Naive B cell (primary cell): Measurements from ENCODE around the gene FAM219B. TPM values are rescaled to one million over a fixed set of nuclear protein-coding genes. Genes with fewer than 3 reads are reported as not detected.
"Not testable (repeated sequence)": the region's sequence is repeated elsewhere in the genome, so short reads cannot be mapped to it uniquely, and the experiment has no call there.

Experiments used
- ATAC-seq, 2 donors: fragments of 150-1000 bp; cut with Tn5 transposase; 2 replicates each; pipeline ENCODE4 v1.10.0; 2021; ENCODE audit warnings: low read depth in 2 of 2, mild to moderate bottlenecking in 2 of 2, moderate library complexity in 2 of 2
- DNase-seq: peaks from one replicate; pipeline ENCODE4 v3.0.0; 2022
- H3K27ac Mint-ChIP-seq, 6 donors: one replicate each; pipeline ENCODE4 v1.8.0; 2020 to 2022; ENCODE audit warnings: mild to moderate bottlenecking in 6 of 6, mixed read lengths in 6 of 6, moderate library complexity in 5 of 6, inconsistent platforms in 2 of 6
- H3K27me3 Mint-ChIP-seq, 3 donors: one replicate each; pipeline ENCODE4 v1.8.0; 2021 to 2022; ENCODE audit warnings: mixed read lengths in 3 of 3, mild to moderate bottlenecking in 1 of 3
- H3K36me3 Mint-ChIP-seq, 2 donors: one replicate each; pipeline ENCODE4 v1.8.0; 2020 to 2022; ENCODE audit warnings: mixed read lengths in 2 of 2, inconsistent platforms in 1 of 2, mild to moderate bottlenecking in 1 of 2
- H3K4me1 Mint-ChIP-seq, 3 donors: one replicate each; pipeline ENCODE4 v1.8.0; 2020 to 2022; ENCODE audit warnings: mixed read lengths in 3 of 3, inconsistent platforms in 1 of 3, mild to moderate bottlenecking in 1 of 3, moderate library complexity in 1 of 3
- H3K4me3 Mint-ChIP-seq, 8 donors: one replicate each; pipeline ENCODE4 v1.8.0; 2020 to 2022; ENCODE audit warnings: mild to moderate bottlenecking in 8 of 8, mixed read lengths in 8 of 8, moderate library complexity in 8 of 8, inconsistent platforms in 2 of 8
- H3K9me3 Mint-ChIP-seq, 7 donors: one replicate each; pipeline ENCODE4 v1.8.0; 2020 to 2022; ENCODE audit warnings: mixed read lengths in 7 of 7, mild to moderate bottlenecking in 5 of 7, inconsistent platforms in 2 of 7, moderate library complexity in 1 of 7
- polyA plus RNA-seq, 6 donors: library from polyadenylated mRNA; unstranded; fragments of 300-500 nt; fragmentation: Illumina TruSeq; gene quantifications; one replicate each; pipeline ENCODE4 v1.2.3, GENCODE V29; 2021; ENCODE audit warnings: low read depth in 6 of 6

The FAM219B gene, protein sequence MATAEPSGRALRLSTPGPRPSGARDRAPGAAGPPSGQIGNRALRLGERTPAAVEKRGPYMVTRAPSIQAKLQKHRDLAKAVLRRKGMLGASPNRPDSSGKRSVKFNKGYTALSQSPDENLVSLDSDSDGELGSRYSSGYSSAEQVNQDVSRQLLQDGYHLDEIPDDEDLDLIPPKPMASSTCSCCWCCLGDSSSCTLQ
- 10 to 100 TPM; 16.7 to 31.4 (median 22.2) TPM for polyA plus RNA-seq

DNA sequence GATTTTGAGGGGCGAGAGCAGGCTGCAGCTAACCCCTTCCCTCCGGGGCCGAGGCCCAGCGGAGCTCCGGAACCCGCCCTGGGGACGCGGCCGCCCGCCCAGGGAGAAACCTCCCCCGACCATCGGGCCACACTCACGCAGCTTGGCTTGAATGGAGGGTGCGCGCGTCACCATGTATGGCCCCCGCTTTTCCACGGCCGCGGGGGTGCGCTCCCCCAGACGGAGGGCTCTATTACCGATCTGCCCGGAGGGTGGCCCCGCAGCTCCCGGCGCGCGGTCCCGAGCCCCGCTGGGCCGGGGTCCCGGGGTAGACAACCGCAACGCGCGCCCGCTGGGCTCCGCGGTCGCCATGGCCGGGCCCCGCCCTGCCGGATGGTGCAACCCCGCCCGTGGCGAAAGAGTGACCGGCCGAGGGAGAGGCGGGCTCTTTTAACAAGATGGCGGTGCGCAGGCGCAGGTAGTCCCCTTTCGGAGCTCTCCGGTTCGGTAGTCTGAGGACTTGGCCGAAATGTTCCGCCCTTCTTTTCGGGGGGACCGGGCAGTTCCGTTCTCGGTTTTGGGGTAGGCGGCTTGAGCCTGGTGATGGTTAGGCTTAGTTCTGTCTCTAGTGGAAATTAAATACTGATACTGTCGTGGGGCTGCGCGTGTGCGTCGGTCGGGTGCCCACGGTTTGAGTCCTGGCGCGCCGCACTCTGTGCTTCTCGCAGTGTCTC lies at the start of gene FAM219B:
FAM219B (minus strand) TSS at position 402 of the 713 bp plus-strand sequence; CDS start at position 351, 51 bp downstream.
- Mint-ChIP-seq H3K27me3 (no peaks in the 10 kb centered on the region), H3K4me3 (peak within 1 kb of the TSS; percentile 94 to 99 (median 98)), H3K36me3 (peaks cover 0 to 5% of the 10 kb centered on the region in 2 donors), H3K9me3 (no peaks in the 10 kb centered on the region), H3K27ac (peak within 1 kb of the TSS; percentile 88 to 99 (median 96)), H3K4me1 (peaks cover 22 to 45% (median 41%) of the 10 kb centered on the region in 3 donors)
- DNase-seq, result peak; percentile 77
- ATAC-seq, result peak; percentile 86 to 88

DNA sequence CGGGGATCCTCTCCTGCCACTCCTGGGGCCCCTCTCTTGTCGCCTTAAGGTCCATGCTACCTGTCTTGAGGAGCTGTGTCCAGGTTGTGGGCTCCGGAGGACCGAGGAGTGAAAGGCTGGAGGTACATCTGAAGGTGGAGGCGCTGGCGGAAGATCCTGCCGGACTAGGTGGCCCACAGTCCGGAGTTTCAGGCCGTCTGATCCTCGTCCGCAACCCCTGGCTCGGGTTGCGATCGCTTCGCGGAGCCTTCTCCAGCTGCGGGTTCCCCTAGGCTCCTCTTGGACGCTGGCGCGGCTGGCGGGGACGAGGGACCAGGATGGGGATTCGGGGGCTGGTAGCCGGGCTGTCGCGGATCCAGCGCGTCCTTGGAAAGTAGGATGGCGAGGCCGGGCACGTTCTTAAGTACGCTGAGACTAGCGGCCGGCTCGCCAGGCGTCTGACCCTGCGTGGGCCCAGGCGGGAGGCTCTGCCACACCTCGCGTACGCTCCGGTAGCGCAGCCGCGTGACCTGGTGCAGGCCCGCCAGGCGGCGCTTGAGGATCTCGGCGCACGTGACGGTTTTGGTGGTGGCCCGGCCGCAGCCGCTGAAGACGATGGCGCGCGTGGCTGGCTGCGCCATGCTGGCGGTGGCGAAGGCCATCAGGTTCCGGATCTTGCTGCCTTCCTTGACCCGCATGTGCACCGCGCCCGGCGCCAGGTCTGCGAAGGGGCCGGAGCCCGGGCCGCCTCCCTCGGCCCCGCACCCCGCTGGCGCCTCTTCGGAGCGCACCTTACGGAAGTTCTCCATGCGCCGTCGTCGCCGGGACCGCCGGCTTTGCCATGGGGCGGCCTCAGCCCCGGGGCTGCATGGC lies 49.4 kb upstream of the FAM219B start:
- Mint-ChIP-seq H3K4me1 (peaks cover 19 to 32% (median 31%) of the 10 kb centered on the region in 3 donors), H3K27me3 (peaks cover 22 to 65% (median 40%) of the 10 kb centered on the region in 3 donors), H3K27ac (no peak overlapping the region), H3K4me3 (peak overlapping the region in 6 of 8 donors; percentile 18 to 79 (median 66)), H3K9me3 (no peaks in the 10 kb centered on the region), H3K36me3 (no peaks in the 10 kb centered on the region)
- ATAC-seq (peak; percentile 70 to 74), DNase-seq (peak; percentile 61)

DNA sequence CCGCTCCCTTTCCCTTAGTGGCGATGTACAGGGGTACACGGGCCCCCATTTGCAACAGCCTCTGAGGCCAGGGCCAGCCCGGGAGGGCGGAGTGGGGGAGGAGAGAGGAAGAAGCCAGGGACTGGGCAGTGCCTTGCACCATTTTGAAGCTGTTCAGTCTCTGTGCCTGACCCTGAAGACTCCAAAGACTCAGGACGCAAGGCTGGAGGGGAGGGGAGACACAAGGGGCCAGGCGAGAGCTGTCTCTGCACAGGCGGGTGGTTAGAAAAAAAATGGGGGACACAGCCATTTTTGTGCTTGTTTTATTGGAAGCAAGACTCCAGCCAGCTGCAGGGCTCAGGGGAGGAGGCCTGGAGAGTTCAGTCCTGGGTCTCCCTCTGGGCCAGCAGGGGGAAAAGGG lies 48.4 kb upstream of the FAM219B start:
- Mint-ChIP-seq H3K36me3 (no peaks in the 10 kb centered on the region), H3K27me3 (peaks cover 21 to 65% (median 42%) of the 10 kb centered on the region in 3 donors), H3K9me3 (no peaks in the 10 kb centered on the region), H3K4me1 (peaks cover 24 to 35% (median 35%) of the 10 kb centered on the region in 3 donors), H3K4me3 (peak overlapping the region; percentile 18 to 79 (median 66)), H3K27ac (no peak overlapping the region)
- DNase-seq (no peak), ATAC-seq (no peak)

DNA sequence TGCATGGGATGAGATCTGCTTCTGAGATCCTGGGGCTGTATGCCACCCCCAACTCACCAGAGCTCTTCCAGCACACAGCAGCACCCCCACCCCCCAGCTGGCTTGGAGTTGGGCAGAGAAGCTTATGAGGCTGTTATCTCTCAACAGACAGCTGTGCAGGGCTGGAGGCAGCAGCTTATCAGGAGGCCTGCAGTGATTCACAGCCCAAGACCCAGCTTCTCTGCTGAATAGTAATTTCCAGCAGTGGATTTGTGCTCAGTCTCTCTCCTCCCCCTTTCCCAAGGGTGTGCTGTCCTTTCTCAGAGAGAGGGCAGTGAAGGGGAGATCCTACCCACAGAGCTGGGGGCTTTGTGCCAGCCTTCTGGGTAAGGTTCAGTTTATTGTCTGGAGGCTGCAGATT lies 47.9 kb upstream of the FAM219B start:
- H3K9me3 Mint-ChIP-seq, result no peaks in the 10 kb centered on the region

DNA sequence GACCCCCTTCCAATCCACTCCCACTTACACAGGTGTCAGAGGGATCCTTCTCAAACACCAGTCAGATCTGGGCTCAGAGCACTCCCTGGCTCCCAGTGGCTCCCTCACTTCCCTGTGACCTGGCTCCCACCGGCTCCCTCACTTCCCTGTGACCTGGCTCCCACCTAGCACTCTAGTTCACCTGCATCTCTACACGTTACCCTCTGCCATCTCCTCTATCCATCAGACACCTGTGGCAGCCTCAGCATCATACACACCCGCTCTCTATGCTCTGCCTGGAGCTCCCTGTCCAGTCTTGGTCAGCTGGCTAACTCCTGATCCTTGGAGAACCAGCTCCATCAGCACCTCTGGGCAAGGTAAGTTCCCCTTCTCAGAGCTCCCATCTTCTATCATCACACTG lies 44.4 kb upstream of the FAM219B start:
- Mint-ChIP-seq H3K4me3 (no peak overlapping the region), H3K36me3 (no peaks in the 10 kb centered on the region), H3K27ac (no peak overlapping the region), H3K4me1 (peaks cover 6 to 8% (median 7%) of the 10 kb centered on the region in 3 donors), H3K9me3 (no peaks in the 10 kb centered on the region), H3K27me3 (peaks cover 6 to 35% (median 15%) of the 10 kb centered on the region in 3 donors)
- ATAC-seq (no peak), DNase-seq (no peak)

More for the DNA sequence above, 47.9 kb upstream of the FAM219B start:
- H3K4me3 Mint-ChIP-seq, result peak overlapping the region in 3 of 8 donors; percentile 18 to 77 (median 68)
- H3K4me1 Mint-ChIP-seq, result peaks cover 23 to 33% (median 32%) of the 10 kb centered on the region in 3 donors
- H3K27ac Mint-ChIP-seq, result no peak overlapping the region
- ATAC-seq, result no peak
- peaks cover 16 to 60% (median 38%) of the 10 kb centered on the region in 3 donors for H3K27me3 Mint-ChIP-seq
- DNase-seq, result no peak
- no peaks in the 10 kb centered on the region for H3K36me3 Mint-ChIP-seq

DNA sequence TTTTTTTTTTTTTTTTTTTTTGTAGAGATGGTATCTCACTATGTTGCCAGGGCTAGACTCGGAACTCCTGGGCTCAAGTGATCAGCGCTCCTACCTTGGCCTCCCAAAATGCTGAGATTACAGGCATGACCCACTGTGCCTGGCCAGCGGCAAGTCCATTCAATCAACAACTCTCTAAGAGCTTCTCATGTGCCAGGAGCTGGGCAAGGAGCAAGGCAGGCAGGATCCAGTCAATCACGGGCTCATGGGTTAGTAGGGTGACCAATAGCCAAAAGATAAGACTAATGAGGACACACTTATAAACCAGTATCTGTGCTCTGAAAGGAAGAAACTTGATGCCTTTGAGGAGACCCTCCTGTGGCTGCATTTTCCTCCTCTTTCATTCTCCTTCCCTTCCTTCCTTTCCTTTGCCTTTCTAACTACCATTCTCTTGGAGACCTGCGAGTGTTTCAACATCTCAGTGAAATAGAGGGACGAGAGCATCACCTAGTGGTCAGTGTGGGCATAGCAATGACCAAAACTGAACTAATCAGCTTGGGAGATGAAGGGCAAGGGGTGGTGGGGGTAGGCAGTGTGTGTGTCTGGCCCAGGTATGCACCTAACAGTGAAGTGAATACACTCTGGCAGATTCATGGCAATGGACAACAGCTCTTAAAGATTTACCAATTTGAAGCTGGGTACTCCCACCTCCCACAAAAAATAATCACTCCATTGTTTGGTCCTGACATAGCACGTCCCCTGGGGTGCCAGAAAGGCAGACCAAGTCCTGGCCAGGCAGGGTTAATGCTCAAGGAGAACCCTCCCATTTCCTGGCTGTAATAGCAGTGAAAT lies 43.6 kb upstream of the FAM219B start:
- Mint-ChIP-seq H3K4me3 (no peak overlapping the region), H3K4me1 (peaks cover 4 to 6% (median 5%) of the 10 kb centered on the region in 3 donors), H3K27me3 (peaks cover 6 to 28% (median 15%) of the 10 kb centered on the region in 3 donors), H3K36me3 (no peaks in the 10 kb centered on the region), H3K27ac (peak overlapping the region in 1 of 6 donors; percentile 0), H3K9me3 (no peaks in the 10 kb centered on the region)
- ATAC-seq, result peak; percentile 74 to 94
- peak; percentile 74 for DNase-seq

DNA sequence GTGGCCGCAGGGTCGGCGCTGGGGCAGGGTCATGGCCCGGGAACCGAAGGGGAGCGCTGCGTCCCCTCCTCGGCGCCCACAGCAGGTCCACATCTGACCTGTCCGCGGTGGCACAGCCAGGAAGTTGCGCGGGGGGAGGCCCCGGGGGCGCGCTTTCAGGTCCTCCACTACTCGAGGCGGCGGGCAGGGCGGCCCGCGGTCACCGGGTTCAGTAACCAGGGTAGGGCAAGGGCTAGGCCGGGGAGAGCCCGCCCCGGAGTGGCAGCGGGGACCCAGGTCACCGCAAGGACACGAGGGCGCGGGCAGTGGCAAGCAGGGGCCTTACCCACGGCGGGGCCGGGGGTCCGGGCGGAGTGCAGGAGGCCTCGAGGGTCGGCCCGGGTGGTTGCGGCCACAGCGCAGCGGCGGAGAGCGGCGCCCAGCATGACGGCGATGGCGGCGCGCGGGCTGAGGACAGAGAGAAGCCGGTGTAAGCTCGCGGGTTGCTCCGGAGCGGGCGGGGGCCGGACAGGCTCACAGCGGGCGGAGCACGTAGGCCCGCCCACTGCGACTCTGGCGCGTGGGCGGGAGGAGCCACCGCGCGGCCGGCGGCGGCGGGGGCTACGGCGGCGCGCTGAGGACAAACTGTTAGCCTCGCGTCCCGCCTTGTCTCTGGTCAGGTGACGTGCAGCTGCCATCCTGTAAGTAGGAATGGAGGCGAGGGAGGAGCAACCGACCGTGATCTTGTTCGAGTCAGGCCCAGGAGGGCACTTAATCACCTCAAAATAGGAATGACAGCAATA lies 31.1 kb upstream of the FAM219B start, which contains the start of gene COX5A:
COX5A (minus strand) TSS at position 484 of the 782 bp plus-strand sequence; CDS start at position 425, 59 bp downstream.
- peaks cover 10 to 41% (median 17%) of the 10 kb centered on the region in 3 donors for H3K4me1 Mint-ChIP-seq
- no peaks in the 10 kb centered on the region for H3K9me3 Mint-ChIP-seq
- peaks cover 0 to under 1% (median 0%) of the 10 kb centered on the region in 3 donors for H3K27me3 Mint-ChIP-seq
- DNase-seq (peak; percentile 93), ATAC-seq (peak; percentile 94 to 95)
- H3K27ac Mint-ChIP-seq, result peak within 1 kb of the TSS; percentile 75 to 97 (median 94)
- H3K36me3 Mint-ChIP-seq, result no peaks in the 10 kb centered on the region
- H3K4me3 Mint-ChIP-seq, result peak within 1 kb of the TSS; percentile 88 to 97 (median 94)

DNA sequence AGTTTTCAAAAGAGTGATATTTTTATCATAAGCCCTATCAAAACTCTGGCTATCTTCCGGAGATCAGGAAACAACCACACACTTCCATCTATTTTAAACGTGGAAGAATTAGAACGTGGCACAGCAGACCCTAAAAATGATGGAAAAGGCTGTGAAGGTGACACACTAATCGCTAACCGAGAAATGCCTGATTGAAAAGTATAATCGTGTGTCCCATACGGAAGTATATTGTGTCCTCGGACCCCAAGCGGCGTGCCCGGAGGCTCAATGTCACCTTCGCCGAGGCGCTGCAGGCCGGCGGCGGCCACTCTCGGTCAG lies 30.6 kb upstream of the FAM219B start:
- peak overlapping the region; percentile 88 to 97 (median 94) for H3K4me3 Mint-ChIP-seq
- ATAC-seq, result peak; percentile 4 to 6
- peaks cover 10 to 44% (median 19%) of the 10 kb centered on the region in 3 donors for H3K4me1 Mint-ChIP-seq
- H3K36me3 Mint-ChIP-seq, result no peaks in the 10 kb centered on the region
- peak overlapping the region in 5 of 6 donors; percentile 49 to 90 (median 70) for H3K27ac Mint-ChIP-seq
- no peaks in the 10 kb centered on the region for H3K9me3 Mint-ChIP-seq
- H3K27me3 Mint-ChIP-seq, result no peaks in the 10 kb centered on the region
- DNase-seq, result no peak

DNA sequence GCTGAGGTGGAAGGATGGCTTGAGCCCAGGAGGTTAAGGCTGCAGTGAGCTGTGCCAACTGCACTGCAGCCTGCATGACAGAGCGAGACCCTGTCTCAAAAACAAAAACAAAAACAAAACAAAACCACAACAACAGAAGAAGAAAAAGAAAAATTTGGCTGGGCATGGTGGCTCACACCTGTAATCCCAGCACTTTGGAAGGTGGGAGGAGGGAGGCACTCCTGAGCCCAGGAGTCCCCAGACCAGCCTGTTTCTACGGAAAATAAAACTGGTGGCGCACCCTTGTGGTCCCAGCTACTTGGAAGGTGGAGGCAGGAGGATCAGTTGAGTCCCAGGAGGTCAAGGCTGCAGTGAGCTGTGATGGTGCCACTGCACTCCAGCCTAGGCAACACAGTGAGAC lies 28.5 kb upstream of the FAM219B start:
- ATAC-seq, H3K36me3 Mint-ChIP-seq, DNase-seq, H3K9me3 Mint-ChIP-seq, H3K27me3 Mint-ChIP-seq: not testable (repeated sequence)
- peak overlapping the region in 5 of 8 donors; percentile 37 to 80 (median 70) for H3K4me3 Mint-ChIP-seq
- H3K27ac Mint-ChIP-seq, result peak overlapping the region in 1 of 6 donors; percentile 36
- peaks cover 10 to 55% (median 24%) of the 10 kb centered on the region in 3 donors for H3K4me1 Mint-ChIP-seq

DNA sequence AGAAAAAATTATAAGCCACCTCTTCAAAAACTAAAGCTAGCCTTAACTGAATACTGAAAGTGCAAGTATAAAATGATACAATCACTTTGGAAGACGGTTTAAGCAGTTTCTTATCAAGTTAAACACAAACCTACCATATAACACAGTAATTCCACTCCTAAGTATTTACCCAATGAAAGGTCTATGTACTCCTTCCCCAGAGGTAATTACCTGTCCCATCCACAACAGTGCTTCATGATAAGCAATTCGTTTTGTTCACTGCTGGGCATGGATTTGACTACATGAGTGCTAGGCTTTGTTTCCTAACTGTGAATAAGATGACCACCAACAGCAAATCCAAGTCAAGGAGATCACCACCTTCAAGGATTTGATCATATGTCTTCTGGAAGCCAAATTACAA lies 26.9 kb upstream of the FAM219B start:
- Mint-ChIP-seq H3K4me1 (peaks cover 10 to 52% (median 24%) of the 10 kb centered on the region in 3 donors), H3K27me3 (no peaks in the 10 kb centered on the region), H3K9me3 (no peaks in the 10 kb centered on the region), H3K36me3 (peaks cover 0 to 4% of the 10 kb centered on the region in 2 donors), H3K27ac (peak overlapping the region in 1 of 6 donors; percentile 33), H3K4me3 (peak overlapping the region in 1 of 8 donors; percentile 48)
- ATAC-seq, result no peak
- no peak for DNase-seq

DNA sequence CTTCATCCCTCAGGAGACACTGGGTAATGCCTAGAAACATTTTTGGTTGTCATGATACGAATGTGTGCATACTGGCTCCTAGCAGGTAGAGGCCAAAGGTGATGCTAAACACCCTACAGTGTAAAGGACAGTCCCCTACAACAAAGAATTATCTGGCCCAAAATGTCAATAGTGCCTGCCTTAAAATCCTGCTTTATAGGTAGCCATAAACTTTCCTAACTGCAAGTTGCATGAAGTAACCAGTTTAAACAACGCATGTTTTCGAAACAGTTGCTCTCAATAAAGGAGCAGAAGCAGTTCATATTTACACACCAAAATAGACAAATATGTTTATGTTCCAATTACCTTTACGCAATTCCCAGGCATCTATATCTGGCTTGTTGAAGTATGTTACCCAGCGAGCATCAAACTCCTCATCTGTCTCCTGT lies 22.1 kb upstream of the FAM219B start:
- no peaks in the 10 kb centered on the region for H3K9me3 Mint-ChIP-seq
- H3K4me1 Mint-ChIP-seq, result peaks cover 0 to 21% (median 7%) of the 10 kb centered on the region in 3 donors
- no peak overlapping the region for H3K4me3 Mint-ChIP-seq
- no peak overlapping the region for H3K27ac Mint-ChIP-seq
- DNase-seq, result no peak
- no peak for ATAC-seq
- no peaks in the 10 kb centered on the region for H3K27me3 Mint-ChIP-seq
- peaks cover 0 to 4% of the 10 kb centered on the region in 2 donors for H3K36me3 Mint-ChIP-seq

DNA sequence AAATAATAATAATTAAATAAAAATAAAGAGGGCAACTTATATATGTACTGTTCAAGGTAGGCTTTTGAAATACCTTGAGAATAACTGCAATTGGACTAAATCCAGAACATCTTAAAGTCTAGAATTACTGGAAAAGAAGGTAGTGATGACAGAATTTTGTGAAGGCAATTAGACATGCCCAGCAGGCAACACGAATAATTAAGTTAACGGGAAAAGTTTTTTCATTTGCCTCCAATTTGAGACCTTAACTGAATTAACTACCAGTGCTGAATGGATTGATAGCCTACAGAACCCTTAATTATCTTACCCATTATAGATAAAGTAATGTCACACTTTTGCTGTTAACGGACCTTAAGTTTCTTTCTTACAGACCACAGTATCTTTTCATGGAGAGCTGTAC lies 17.9 kb upstream of the FAM219B start:
- Mint-ChIP-seq H3K4me1 (no peaks in the 10 kb centered on the region), H3K9me3 (no peaks in the 10 kb centered on the region), H3K27me3 (no peaks in the 10 kb centered on the region), H3K4me3 (no peak overlapping the region), H3K27ac (peak overlapping the region in 1 of 6 donors; percentile 16), H3K36me3 (peaks cover 0 to 11% of the 10 kb centered on the region in 2 donors)
- DNase-seq, result no peak
- ATAC-seq, result no peak
